DND-41 (cell line): ENCODE data around the gene PERM1.

ENCODE experiments used
- ATAC-seq: fragments of 200-7000 bp; cut with Tn5 transposase; 3 replicates; pipeline ENCODE4 v1.9.1; 2021; ENCODE audit warnings: low read depth; ENCODE audit not compliant: insufficient read depth
- DNase-seq: peaks from one replicate; pipeline ENCODE4 v3.0.0-alpha.2; 2020
- H2AFZ ChIP-seq: 2 replicates; pipeline ENCODE4 v1.6.0; 2012; ENCODE audit warnings: low read depth, low read length
- H3K27ac ChIP-seq: 2 replicates; pipeline ENCODE4 v1.5.1; 2012; ENCODE audit warnings: low read length, inconsistent platforms
- H3K27me3 ChIP-seq: fragments of 200-600 bp; sonication (generic); 2 replicates; pipeline ENCODE4 v1.6.0; 2012; ENCODE audit warnings: low read length, mild to moderate bottlenecking, inconsistent platforms; ENCODE audit not compliant: insufficient read depth, poor library complexity
- H3K36me3 ChIP-seq: 2 replicates; pipeline ENCODE4 v1.5.1; 2012; ENCODE audit warnings: low read length, inconsistent platforms; ENCODE audit not compliant: insufficient read depth
- H3K4me1 ChIP-seq: 2 replicates; pipeline ENCODE4 v1.5.1; 2012; ENCODE audit warnings: mild to moderate bottlenecking, low read length; ENCODE audit not compliant: insufficient read depth
- H3K4me2 ChIP-seq: 2 replicates; pipeline ENCODE4 v1.6.0; 2012; ENCODE audit warnings: mild to moderate bottlenecking, moderate library complexity, low read length, inconsistent platforms; ENCODE audit not compliant: insufficient read depth
- H3K4me3 ChIP-seq, 2 experiments: fragments of 200-600 bp in 1 of 2; shearing (Covaris generic) in 1 of 2; 2 replicates each; pipeline ENCODE4 v1.5.1; 2012 to 2016; ENCODE audit warnings: inconsistent platforms in 2 of 2, low read length in 2 of 2, mild to moderate bottlenecking in 2 of 2, low read depth in 1 of 2, moderate library complexity in 1 of 2
- H3K79me2 ChIP-seq: 2 replicates; pipeline ENCODE4 v1.6.0; 2012; ENCODE audit warnings: low read length, inconsistent platforms; ENCODE audit not compliant: insufficient read depth
- H3K9ac ChIP-seq: 2 replicates; pipeline ENCODE4 v1.6.0; 2012; ENCODE audit warnings: low read depth, mild to moderate bottlenecking, inconsistent platforms, low read length, moderate library complexity
- H3K9me3 ChIP-seq: 2 replicates; pipeline ENCODE4 v1.5.1; 2012; ENCODE audit warnings: low read length, moderate library complexity, mild to moderate bottlenecking, inconsistent platforms; ENCODE audit not compliant: insufficient read depth, severe bottlenecking
- H4K20me1 ChIP-seq: 2 replicates; pipeline ENCODE4 v1.6.0; 2012; ENCODE audit warnings: low read length; ENCODE audit not compliant: insufficient read depth
- EZH2 ChIP-seq: IDR thresholded peaks from 3 replicates; pipeline ENCODE4 v1.6.1; 2012; ENCODE audit warnings: borderline replicate concordance, low read depth, mild to moderate bottlenecking, moderate library complexity, low read length, inconsistent platforms; ENCODE audit not compliant: severe bottlenecking
- TF ChIP-seq, protein P1 (sequence below): IDR thresholded peaks from 2 replicates; pipeline ENCODE4 v1.5.1; 2012; ENCODE audit warnings: borderline replicate concordance, low read length, moderate library complexity, mild to moderate bottlenecking; ENCODE audit not compliant: poor library complexity, severe bottlenecking; ENCODE audit errors: extremely low read depth

The PERM1 gene

DNA sequence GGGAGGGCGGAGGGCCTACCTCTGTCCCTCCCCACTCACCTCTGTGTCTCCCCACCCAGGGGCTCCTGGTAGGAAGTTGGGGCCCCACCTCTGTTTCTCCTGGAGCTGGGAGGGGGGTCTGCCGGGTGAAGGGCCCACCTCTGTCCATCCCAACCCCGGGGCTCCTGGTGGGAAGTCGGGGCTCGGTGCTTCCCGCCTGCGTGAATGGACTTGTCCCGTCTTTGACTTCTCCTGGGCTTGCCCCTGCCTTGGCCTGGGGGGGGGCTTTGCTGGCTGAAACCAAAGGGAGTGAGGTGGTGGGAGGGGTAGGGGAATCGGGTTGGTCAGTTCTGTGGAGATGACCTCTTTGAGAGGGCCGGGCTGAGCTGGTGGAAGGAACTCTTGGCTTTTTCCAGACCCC lies 43.8 kb upstream of the PERM1 start:
- H3K4me3 ChIP-seq = no peak overlapping the region
- ATAC-seq = no peak
- H3K27ac ChIP-seq = no peak overlapping the region
- TF ChIP-seq, protein P1, sequence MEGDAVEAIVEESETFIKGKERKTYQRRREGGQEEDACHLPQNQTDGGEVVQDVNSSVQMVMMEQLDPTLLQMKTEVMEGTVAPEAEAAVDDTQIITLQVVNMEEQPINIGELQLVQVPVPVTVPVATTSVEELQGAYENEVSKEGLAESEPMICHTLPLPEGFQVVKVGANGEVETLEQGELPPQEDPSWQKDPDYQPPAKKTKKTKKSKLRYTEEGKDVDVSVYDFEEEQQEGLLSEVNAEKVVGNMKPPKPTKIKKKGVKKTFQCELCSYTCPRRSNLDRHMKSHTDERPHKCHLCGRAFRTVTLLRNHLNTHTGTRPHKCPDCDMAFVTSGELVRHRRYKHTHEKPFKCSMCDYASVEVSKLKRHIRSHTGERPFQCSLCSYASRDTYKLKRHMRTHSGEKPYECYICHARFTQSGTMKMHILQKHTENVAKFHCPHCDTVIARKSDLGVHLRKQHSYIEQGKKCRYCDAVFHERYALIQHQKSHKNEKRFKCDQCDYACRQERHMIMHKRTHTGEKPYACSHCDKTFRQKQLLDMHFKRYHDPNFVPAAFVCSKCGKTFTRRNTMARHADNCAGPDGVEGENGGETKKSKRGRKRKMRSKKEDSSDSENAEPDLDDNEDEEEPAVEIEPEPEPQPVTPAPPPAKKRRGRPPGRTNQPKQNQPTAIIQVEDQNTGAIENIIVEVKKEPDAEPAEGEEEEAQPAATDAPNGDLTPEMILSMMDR = no peak
- no peak for TF ChIP-seq EZH2
- DNase-seq = no peak
- H3K79me2 ChIP-seq = no peaks in the 10 kb centered on the region
- no peak overlapping the region for H2AFZ ChIP-seq
- peaks cover 47% of the 10 kb centered on the region for H4K20me1 ChIP-seq
- H3K36me3 ChIP-seq = no peaks in the 10 kb centered on the region
- no peak overlapping the region for H3K4me2 ChIP-seq
- peaks cover 8% of the 10 kb centered on the region for H3K4me1 ChIP-seq
- H3K27me3 ChIP-seq = no peaks in the 10 kb centered on the region
- H3K9me3 ChIP-seq = no peaks in the 10 kb centered on the region
- H3K9ac ChIP-seq = no peak overlapping the region

DNA sequence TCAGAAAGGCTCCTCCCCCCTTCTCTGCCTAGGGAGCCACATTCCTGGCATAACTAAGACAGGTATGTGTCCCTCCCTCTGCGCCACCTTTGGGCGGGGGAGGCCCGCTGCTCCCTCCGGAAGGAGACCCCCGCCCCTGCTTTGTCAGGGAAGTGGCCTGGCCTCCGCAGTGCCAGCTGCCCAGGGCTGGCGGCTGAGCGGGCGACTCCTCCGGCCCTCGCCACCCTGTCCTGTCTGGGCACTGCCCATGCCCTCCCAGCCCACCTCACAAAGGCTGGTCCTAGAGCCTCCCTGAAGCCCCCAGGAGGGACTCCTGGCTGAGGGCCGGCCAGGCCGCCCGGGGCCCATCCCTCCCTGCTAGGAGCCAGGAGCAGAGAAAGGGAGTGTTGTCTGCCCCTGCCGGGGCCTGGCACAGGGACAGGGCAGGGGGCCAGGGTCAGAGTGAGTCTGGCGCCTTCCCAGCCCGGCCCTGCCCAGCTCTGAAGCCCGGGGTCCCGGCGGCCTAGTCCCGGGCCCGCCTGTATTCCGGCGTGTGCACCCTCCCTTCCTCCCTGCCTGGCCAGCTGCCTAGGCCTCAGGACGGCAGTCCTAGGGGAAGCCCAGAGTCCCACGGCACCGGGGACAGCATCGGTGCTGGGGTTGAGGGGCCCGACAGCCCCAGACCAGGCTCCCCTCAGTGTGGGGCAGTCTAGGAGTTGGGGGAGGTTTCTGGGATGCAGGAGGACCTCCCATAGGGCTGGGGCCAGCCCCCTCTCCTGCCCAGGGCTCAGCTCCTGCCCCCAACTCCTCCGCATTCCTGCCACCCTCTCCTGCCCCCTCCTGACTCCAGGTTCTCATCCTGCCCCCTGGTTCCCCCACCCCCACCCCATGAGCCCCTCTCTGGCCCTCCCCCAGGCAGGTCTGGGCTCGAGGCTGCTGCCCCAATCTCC lies 43.1 kb upstream of the PERM1 start:
- Histone ChIP-seq H3K9me3 (no peaks in the 10 kb centered on the region), H3K27me3 (no peaks in the 10 kb centered on the region), H3K4me2 (no peak overlapping the region), H3K9ac (no peak overlapping the region), H3K4me3 (no peak overlapping the region), H3K27ac (no peak overlapping the region), H3K4me1 (peaks cover 14% of the 10 kb centered on the region), H3K79me2 (no peaks in the 10 kb centered on the region), H3K36me3 (no peaks in the 10 kb centered on the region), H2AFZ (no peak overlapping the region), H4K20me1 (peaks cover 47% of the 10 kb centered on the region)
- TF ChIP-seq, protein P1 = no peak
- TF ChIP-seq EZH2 = no peak
- no peak for ATAC-seq
- no peak for DNase-seq

DNA sequence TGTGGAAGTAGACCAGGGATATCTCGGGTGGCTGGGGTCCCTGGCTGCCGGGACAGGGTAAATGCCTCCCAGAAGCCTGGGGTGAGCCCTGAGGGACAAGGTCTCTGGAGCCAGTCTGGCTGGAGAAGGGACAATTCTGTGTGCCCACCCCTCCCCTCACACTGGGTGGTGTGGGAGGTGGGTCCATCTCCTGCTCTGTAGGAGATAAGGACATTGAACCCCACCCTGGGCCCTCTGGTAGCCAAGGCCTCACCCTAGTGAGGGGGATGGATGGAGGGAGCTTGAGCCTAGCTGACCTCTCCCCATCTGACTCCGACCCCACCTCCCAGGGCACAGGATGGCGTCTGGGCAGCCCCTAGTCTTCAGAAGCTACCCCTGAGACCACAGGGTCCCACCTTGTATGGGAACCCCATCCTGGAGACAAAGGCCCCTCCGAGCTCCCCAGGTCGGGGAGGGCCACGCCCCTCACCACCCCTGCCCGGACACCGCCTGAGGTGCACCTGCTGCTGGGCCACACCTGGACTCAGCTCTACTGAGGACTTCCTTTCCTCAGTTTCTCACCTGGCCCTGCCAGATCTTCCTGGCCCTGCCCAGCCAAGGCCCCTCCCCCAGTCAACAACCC lies 42.4 kb upstream of the PERM1 start:
- TF ChIP-seq, protein P1 = no peak
- no peak for TF ChIP-seq EZH2
- Histone ChIP-seq H3K27ac (no peak overlapping the region), H3K79me2 (no peaks in the 10 kb centered on the region), H4K20me1 (peaks cover 47% of the 10 kb centered on the region), H2AFZ (no peak overlapping the region), H3K9ac (no peak overlapping the region), H3K36me3 (no peaks in the 10 kb centered on the region), H3K4me1 (peaks cover 15% of the 10 kb centered on the region), H3K27me3 (no peaks in the 10 kb centered on the region), H3K9me3 (no peaks in the 10 kb centered on the region), H3K4me2 (no peak overlapping the region), H3K4me3 (no peak overlapping the region)
- no peak for DNase-seq
- ATAC-seq = no peak
